GM12873 (cell line): ENCODE data around the gene BUB1.

Experiments
- TF ChIP-seq, protein P1 (sequence below): IDR thresholded peaks from 2 replicates; pipeline ENCODE4 v1.5.1; 2012; ENCODE audit warnings: low read depth, mild to moderate bottlenecking, moderate library complexity, low read length, control low read depth; ENCODE audit not compliant: insufficient read depth; ENCODE audit errors: missing control alignments

Gene BUB1

DNA sequence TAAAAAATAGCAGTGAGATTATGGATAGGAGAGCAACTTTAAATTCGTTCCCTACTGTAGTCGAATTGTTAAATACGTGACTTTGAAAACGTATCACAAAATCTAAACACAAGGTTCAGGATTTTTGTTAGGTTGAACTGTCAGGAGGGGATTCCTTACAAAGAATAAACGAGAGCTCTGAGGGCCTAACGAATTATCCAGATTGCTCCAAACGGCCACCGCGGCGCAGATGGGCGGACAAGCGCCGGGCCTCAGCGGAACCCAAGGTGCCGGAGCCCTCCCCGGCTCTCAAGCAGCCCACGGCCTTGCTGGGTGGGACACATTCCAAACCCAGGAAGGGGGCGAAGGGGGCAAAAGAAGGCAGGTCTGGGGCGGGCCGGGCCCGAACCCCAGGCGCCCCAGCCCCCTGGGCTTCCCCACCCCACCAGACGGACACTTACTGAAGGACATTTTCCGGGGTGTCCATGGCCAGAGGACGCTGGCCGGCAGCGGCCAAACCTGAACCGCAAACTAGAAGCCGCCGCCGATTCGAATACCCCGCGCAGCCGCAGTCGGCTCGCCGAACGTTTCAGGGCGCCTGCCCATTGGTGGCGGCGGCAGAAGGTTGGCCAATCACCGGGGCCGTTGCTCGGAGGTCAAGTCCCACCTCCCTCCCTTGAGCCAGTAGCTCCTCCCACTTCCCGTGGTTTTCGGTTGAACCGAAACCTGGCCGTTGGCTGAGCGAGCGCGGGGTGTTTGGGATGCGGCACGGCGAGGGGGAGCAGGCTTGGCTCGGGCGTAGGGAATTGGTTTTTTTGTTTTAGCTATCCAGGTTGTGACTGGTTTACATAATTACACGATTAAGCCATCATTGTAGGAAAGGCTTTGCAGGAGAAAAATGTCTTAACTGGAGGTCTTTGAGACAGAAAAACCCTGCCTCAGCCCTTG lies at the start of gene BUB1:
TSS of gene BUB1 (minus strand) at position 534 of the 927 bp plus-strand sequence. CDS start at position 466, 68 bp downstream.
- TF ChIP-seq, protein P1, sequence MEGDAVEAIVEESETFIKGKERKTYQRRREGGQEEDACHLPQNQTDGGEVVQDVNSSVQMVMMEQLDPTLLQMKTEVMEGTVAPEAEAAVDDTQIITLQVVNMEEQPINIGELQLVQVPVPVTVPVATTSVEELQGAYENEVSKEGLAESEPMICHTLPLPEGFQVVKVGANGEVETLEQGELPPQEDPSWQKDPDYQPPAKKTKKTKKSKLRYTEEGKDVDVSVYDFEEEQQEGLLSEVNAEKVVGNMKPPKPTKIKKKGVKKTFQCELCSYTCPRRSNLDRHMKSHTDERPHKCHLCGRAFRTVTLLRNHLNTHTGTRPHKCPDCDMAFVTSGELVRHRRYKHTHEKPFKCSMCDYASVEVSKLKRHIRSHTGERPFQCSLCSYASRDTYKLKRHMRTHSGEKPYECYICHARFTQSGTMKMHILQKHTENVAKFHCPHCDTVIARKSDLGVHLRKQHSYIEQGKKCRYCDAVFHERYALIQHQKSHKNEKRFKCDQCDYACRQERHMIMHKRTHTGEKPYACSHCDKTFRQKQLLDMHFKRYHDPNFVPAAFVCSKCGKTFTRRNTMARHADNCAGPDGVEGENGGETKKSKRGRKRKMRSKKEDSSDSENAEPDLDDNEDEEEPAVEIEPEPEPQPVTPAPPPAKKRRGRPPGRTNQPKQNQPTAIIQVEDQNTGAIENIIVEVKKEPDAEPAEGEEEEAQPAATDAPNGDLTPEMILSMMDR: no peak

DNA sequence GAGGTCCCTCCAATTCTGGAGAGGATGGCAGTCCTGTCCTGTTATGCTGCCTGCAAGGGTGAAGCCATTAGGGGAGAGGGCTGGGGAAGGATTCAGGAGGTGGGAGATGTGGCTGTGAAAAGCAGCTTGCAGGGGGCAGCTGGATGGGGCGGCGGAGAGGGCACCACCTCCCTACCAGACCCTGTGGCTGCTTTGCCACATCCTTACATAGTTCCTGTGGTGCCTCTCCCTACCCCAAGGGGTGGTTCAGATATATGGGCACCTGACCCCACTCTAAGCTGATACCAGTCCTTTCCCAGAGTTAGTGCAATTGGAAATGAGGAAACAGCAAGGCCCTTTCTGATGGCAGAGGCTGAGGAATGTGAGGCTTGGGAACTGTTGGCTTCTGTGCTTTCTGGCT lies 48.4 kb upstream of the BUB1 start:
- TF ChIP-seq, protein P1: no peak

DNA sequence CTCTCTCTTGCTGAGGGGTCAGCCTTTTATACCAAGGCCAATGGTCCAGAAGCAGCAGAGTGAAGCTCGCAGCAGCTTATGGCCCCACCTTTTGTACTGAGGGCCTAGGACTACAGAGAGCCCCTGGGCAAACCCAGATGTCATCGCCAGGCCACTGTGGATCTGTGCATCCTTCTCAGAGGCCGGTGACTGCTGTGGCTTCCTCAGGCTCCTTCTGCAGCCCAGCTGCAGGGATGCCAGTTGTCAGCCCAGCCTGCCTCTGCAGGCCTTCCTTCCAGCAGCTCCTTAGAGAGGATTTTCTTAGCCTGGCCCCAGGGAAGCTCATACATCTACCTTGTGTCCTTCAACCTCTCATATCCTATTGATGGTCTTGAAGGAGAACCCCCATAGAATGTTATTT lies 48.0 kb upstream of the BUB1 start:
- TF ChIP-seq, protein P1: no peak

DNA sequence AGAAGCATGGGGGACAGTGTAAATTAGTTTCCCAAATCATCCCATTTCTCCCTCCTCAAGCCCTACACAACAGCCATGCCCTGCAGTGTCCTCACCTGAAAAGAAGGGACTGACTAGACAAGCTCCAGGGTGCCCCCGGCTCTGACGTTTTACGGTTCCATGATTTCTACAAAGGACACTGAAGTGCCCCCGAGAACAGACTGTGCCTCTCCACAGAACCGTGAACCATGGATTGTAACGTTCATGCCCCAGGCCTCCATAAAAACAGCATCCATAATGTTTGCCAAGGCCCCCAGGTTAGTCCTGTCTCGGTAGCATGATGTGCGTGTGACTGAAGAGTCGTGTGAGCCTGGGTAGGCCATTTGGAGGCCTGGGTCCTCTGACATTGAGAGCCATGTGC lies 47.5 kb upstream of the BUB1 start:
- TF ChIP-seq, protein P1: no peak

DNA sequence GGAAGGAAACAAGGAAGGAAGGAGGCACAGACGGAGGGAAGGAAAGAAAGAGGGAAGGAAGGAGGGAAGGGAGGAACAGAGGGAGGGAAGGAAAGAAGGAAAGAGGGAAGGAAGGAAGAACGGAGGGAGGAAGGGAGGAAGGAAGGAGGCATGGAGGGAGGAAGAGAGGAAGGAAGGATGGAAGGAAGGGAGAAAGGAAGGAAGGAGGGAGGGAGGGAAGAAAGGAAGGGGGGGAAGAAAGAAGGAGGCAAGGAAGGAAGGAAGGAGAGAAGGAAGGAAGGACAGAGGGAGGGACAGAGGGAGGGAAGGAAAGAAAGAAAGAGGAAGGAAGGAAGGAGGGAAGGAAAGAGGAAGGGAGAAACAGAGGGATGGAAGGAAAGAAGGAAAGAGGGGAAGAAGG lies 47.0 kb upstream of the BUB1 start:
- TF ChIP-seq, protein P1: no peak

DNA sequence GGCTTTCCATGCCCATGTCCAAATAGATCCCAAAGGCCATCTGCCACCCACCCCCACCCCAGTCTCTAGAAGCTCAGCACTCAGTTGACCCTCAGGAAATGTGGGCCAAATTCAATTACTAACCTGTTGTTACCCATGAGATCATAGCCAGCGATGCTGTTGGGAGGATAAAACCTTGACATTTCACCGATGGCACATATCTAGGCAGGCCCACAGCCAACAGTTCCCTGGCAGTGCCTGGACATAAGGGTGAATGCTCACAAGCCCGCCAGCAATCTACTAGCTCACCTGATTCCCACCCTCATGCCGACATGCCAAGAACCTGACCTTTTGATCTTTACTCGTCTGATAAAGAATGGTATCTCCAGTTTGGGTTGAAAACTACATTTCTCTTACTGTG lies 42.7 kb upstream of the BUB1 start:
- TF ChIP-seq, protein P1: no peak

DNA sequence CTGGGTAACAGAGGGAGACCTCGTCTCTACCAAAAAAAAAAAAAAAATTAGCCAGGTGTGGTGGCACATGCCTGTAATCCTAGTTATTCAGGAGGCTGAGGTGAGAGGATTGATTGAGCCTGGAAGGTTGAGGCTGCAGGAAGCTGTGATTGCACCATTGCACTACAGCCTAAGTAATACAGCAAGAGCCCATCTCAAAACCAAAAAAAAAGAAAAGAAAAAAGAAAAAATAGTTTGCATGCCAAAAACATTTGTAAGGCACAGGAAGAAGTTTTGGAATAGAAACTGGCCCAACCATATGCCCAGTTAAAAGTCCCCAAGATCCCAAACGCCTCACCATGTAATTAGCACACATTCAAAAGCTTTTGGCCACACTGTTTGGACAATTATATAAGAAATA lies 41.1 kb upstream of the BUB1 start:
- TF ChIP-seq, protein P1: no peak
